PC-9 (cell line): ENCODE data around the gene ENG.

Experiments used
- CTCF ChIP-seq: fragments of 200-600 bp; sonication (generic); conservative IDR thresholded peaks from 2 replicates; pipeline ENCODE4 v1.6.1; 2017; ENCODE audit warnings: mixed run types, antibody characterized with exemption, mild to moderate bottlenecking, moderate library complexity
- EZH2 ChIP-seq: fragments of 200-600 bp; sonication (generic); IDR thresholded peaks from 2 replicates; pipeline ENCODE4 v1.8.0; 2017; ENCODE audit warnings: antibody characterized with exemption, low read depth

GRCh38 chr9:127866535-127866934, 12.1 kb upstream of the ENG start:
- no peak for TF ChIP-seq EZH2
- TF ChIP-seq CTCF, result no peak
